Mesenchymal stem cell (in vitro differentiated cells and primary cell): Measurements from ENCODE around the gene SYT7.

Experiments used
- DNase-seq: peaks from one replicate; pipeline ENCODE4 v3.0.0-alpha.2; 2013
- H2AFZ ChIP-seq: one replicate; pipeline ENCODE4 v1.6.1; 2013; ENCODE audit warnings: low read depth, mild to moderate bottlenecking, control low read depth, inconsistent platforms, low read length, moderate library complexity
- H2AK5ac ChIP-seq: 2 replicates; pipeline ENCODE4 v1.6.1; 2013; ENCODE audit warnings: low read length, moderate library complexity, mild to moderate bottlenecking, inconsistent platforms; ENCODE audit not compliant: severe bottlenecking
- H2BK120ac ChIP-seq: one replicate; pipeline ENCODE4 v1.6.1; 2013; ENCODE audit warnings: low read depth, mild to moderate bottlenecking, inconsistent platforms, low read length, moderate library complexity
- H2BK12ac ChIP-seq, 2 experiments: one replicate each; pipeline ENCODE4 v1.6.1; 2013; ENCODE audit warnings: inconsistent platforms in 2 of 2, low read length in 2 of 2, mild to moderate bottlenecking in 2 of 2, moderate library complexity in 2 of 2, control low read depth in 1 of 2
- H2BK15ac ChIP-seq: one replicate; pipeline ENCODE4 v1.6.1; 2013; ENCODE audit warnings: mild to moderate bottlenecking, low read depth, inconsistent platforms; ENCODE audit not compliant: poor library complexity, severe bottlenecking
- H2BK5ac ChIP-seq: 2 replicates; pipeline ENCODE4 v1.6.1; 2013; ENCODE audit warnings: low read depth, mild to moderate bottlenecking, low read length, control low read depth, inconsistent platforms; ENCODE audit not compliant: poor library complexity, severe bottlenecking
- H3K14ac ChIP-seq, 2 experiments: one replicate each; pipeline ENCODE4 v1.6.1; 2013; ENCODE audit warnings: inconsistent platforms in 2 of 2, low read length in 2 of 2, control low read depth in 1 of 2, mild to moderate bottlenecking in 1 of 2, moderate library complexity in 1 of 2
- H3K18ac ChIP-seq, 2 experiments: one replicate each; pipeline ENCODE4 v1.6.1; 2013; ENCODE audit warnings: inconsistent platforms in 2 of 2, low read length in 2 of 2, control low read depth in 1 of 2, low read depth in 1 of 2, mild to moderate bottlenecking in 1 of 2
- H3K23ac ChIP-seq, 2 experiments: one replicate each; pipeline ENCODE4 v1.6.1; 2013; ENCODE audit warnings: inconsistent platforms in 2 of 2, low read length in 2 of 2, mild to moderate bottlenecking in 2 of 2, moderate library complexity in 2 of 2, control low read depth in 1 of 2
- H3K27ac ChIP-seq: 2 replicates; pipeline ENCODE4 v1.5.1; 2013; ENCODE audit warnings: mild to moderate bottlenecking, moderate library complexity, low read length, control low read depth, inconsistent platforms; ENCODE audit not compliant: poor library complexity, severe bottlenecking
- H3K27me3 ChIP-seq, 2 experiments: 2 replicates each; pipeline versions ENCODE4 v1.6.1 to v1.7.0; 2013; ENCODE audit warnings: low read length in 2 of 2, mild to moderate bottlenecking in 2 of 2, moderate library complexity in 2 of 2, control low read depth in 1 of 2, inconsistent platforms in 1 of 2; ENCODE audit not compliant: control insufficient read depth in 1 of 2, insufficient read depth in 1 of 2
- H3K36me3 ChIP-seq, 2 experiments: 2 replicates each; pipeline versions ENCODE4 v1.6.1 to v1.7.0; 2013; ENCODE audit warnings: low read length in 2 of 2, control low read depth in 1 of 2, inconsistent platforms in 1 of 2, low read depth in 1 of 2, mild to moderate bottlenecking in 1 of 2; ENCODE audit not compliant: insufficient read depth in 2 of 2, control insufficient read depth in 1 of 2
- H3K4ac ChIP-seq, 2 experiments: one replicate each; pipeline ENCODE4 v1.6.1; 2013; ENCODE audit warnings: inconsistent platforms in 2 of 2, low read length in 2 of 2, mild to moderate bottlenecking in 2 of 2, moderate library complexity in 2 of 2, control low read depth in 1 of 2, low read depth in 1 of 2
- H3K4me1 ChIP-seq: 2 replicates; pipeline ENCODE4 v1.6.1; 2013; ENCODE audit warnings: low read depth, low read length, control low read depth; ENCODE audit not compliant: control insufficient read depth, insufficient read depth
- H3K4me2 ChIP-seq: 2 replicates; pipeline ENCODE4 v1.6.1; 2013; ENCODE audit warnings: low read length, mild to moderate bottlenecking, inconsistent platforms; ENCODE audit not compliant: poor library complexity, severe bottlenecking
- H3K4me3 ChIP-seq, 2 experiments: 2 replicates each; pipeline versions ENCODE4 v1.5.1 to v1.7.0; 2013; ENCODE audit warnings: low read length in 2 of 2, mild to moderate bottlenecking in 2 of 2, control low read depth in 1 of 2, low read depth in 1 of 2; ENCODE audit not compliant: insufficient read depth in 1 of 2
- H3K79me1 ChIP-seq: replicated peaks from 2 replicates; pipeline ENCODE4 v1.6.1; 2013; ENCODE audit warnings: mild to moderate bottlenecking, control low read depth, low read length, inconsistent platforms; ENCODE audit not compliant: poor library complexity, severe bottlenecking
- H3K9ac ChIP-seq: 2 replicates; pipeline ENCODE4 v1.7.0; 2013; ENCODE audit warnings: mild to moderate bottlenecking, low read length, moderate library complexity
- H3K9me3 ChIP-seq: 2 replicates; pipeline ENCODE4 v1.7.0; 2013; ENCODE audit warnings: mild to moderate bottlenecking, low read length; ENCODE audit not compliant: control insufficient read depth
- H4K8ac ChIP-seq: one replicate; pipeline ENCODE4 v1.6.1; 2013; ENCODE audit warnings: inconsistent platforms, mild to moderate bottlenecking, low read length, moderate library complexity
- H4K91ac ChIP-seq: one replicate; pipeline ENCODE4 v1.6.1; 2013; ENCODE audit warnings: mild to moderate bottlenecking, low read length, inconsistent platforms
- WGBS: methylation state at CpG from one replicate; pipeline ENCODE4 v1.1.7; 2013; ENCODE audit warnings: mixed read lengths; 5-methylcytosine and 5-hydroxymethylcytosine counted together

The SYT7 gene

GRCh38 chr11:61596990-61597389 is 16.1 kb upstream of the SYT7 start:
- Histone ChIP-seq H3K27ac (no peak overlapping the region), H3K79me1 (no peaks in the 10 kb centered on the region), H3K4me1 (peaks cover 10% of the 10 kb centered on the region), H2BK12ac (no peak overlapping the region), H3K9ac (no peak overlapping the region), H3K14ac (no peak overlapping the region), H4K8ac (no peak overlapping the region), H3K18ac (no peak overlapping the region), H2BK120ac (no peak overlapping the region), H2AFZ (no peak overlapping the region), H3K4ac (no peak overlapping the region), H2BK5ac (no peak overlapping the region), H3K27me3 (peaks cover 19 to 76% of the 10 kb centered on the region in 2 experiments), H3K23ac (no peak overlapping the region), H2BK15ac (no peak overlapping the region), H2AK5ac (no peak overlapping the region), H3K9me3 (no peaks in the 10 kb centered on the region), H3K4me3 (no peak overlapping the region), H4K91ac (no peak overlapping the region), H3K36me3 (no peaks in the 10 kb centered on the region), H3K4me2 (no peak overlapping the region)
- no peak for DNase-seq
- 90% methylated on average over 7 of the region's 7 CpGs for WGBS

- no peak overlapping the region for H2BK15ac ChIP-seq
- peaks cover 10% of the 10 kb centered on the region for H3K4me1 ChIP-seq
- no peak for DNase-seq
Measured at GRCh38 chr11:61596542-61596941, 15.7 kb upstream of the SYT7 start.

GRCh38 chr11:61594907-61595257 is 14.0 kb upstream of the SYT7 start:
- H3K18ac ChIP-seq = no peak overlapping the region
- H3K27me3 ChIP-seq = peaks cover 31 to 86% of the 10 kb centered on the region in 2 experiments
- H3K14ac ChIP-seq = no peak overlapping the region
- H3K4me3 ChIP-seq = no peak overlapping the region
- H2BK120ac ChIP-seq = no peak overlapping the region
- H4K91ac ChIP-seq = no peak overlapping the region
- no peak overlapping the region for H2BK12ac ChIP-seq
- H3K9me3 ChIP-seq = no peaks in the 10 kb centered on the region
- no peak overlapping the region for H3K23ac ChIP-seq
- no peak overlapping the region for H2AK5ac ChIP-seq
- no peak overlapping the region for H2AFZ ChIP-seq
- H3K9ac ChIP-seq = no peak overlapping the region
- no peaks in the 10 kb centered on the region for H3K36me3 ChIP-seq
- H3K4me2 ChIP-seq = no peak overlapping the region
- no peak overlapping the region for H3K4ac ChIP-seq
- WGBS = 72% methylated on average over 5 of the region's 5 CpGs
- no peak overlapping the region for H2BK5ac ChIP-seq
- H3K4me1 ChIP-seq = peaks cover 8% of the 10 kb centered on the region
- H3K79me1 ChIP-seq = no peaks in the 10 kb centered on the region
- no peak overlapping the region for H4K8ac ChIP-seq
- H3K27ac ChIP-seq = no peak overlapping the region
- no peak overlapping the region for H2BK15ac ChIP-seq
- DNase-seq = no peak

More at GRCh38 chr11:61596542-61596941, 15.7 kb upstream of the SYT7 start:
- Histone ChIP-seq H3K4me3 (no peak overlapping the region), H2AFZ (no peak overlapping the region), H2BK5ac (no peak overlapping the region), H3K4ac (no peak overlapping the region), H4K91ac (no peak overlapping the region), H3K27ac (no peak overlapping the region), H3K9me3 (no peaks in the 10 kb centered on the region), H3K14ac (no peak overlapping the region), H3K27me3 (peaks cover 19 to 80% of the 10 kb centered on the region in 2 experiments), H3K36me3 (no peaks in the 10 kb centered on the region), H3K9ac (no peak overlapping the region), H2AK5ac (no peak overlapping the region), H4K8ac (no peak overlapping the region), H3K23ac (no peak overlapping the region), H3K18ac (no peak overlapping the region), H3K4me2 (no peak overlapping the region), H3K79me1 (no peaks in the 10 kb centered on the region), H2BK12ac (no peak overlapping the region), H2BK120ac (no peak overlapping the region)
- WGBS = 67% methylated on average over 1 of the region's 1 CpG

- H3K27ac ChIP-seq = no peak overlapping the region
- H2AK5ac ChIP-seq = no peak overlapping the region
- H3K9ac ChIP-seq = no peak overlapping the region
- no peak overlapping the region for H3K18ac ChIP-seq
- H3K4me2 ChIP-seq = no peak overlapping the region
- 87% methylated on average over 2 of the region's 2 CpGs for WGBS
- H2BK5ac ChIP-seq = no peak overlapping the region
- H4K8ac ChIP-seq = no peak overlapping the region
- no peak overlapping the region for H3K14ac ChIP-seq
- H2BK120ac ChIP-seq = no peak overlapping the region
- no peak overlapping the region for H2BK15ac ChIP-seq
- H3K4ac ChIP-seq = no peak overlapping the region
- H3K36me3 ChIP-seq = no peaks in the 10 kb centered on the region
- H4K91ac ChIP-seq = no peak overlapping the region
- no peaks in the 10 kb centered on the region for H3K79me1 ChIP-seq
- DNase-seq = no peak
- no peak overlapping the region for H3K23ac ChIP-seq
- peaks cover 4% of the 10 kb centered on the region for H3K4me1 ChIP-seq
- peaks cover 36 to 84% of the 10 kb centered on the region in 2 experiments for H3K27me3 ChIP-seq
- H3K4me3 ChIP-seq = no peak overlapping the region
- no peak overlapping the region for H2BK12ac ChIP-seq
- H2AFZ ChIP-seq = no peak overlapping the region
- no peaks in the 10 kb centered on the region for H3K9me3 ChIP-seq
Measured at GRCh38 chr11:61593151-61593550, 12.3 kb upstream of the SYT7 start.
